ENCODE data around the gene KIAA0825.
A peak's percentile ranks its signal among the peaks of the same experiment; 100 is the strongest.

Gene KIAA0825

GRCh38 chr5:94425396-94425795 is 193.0 kb downstream of the KIAA0825 start:
- no peak for DNase-seq

- DNase-seq, result no peak
Observed at GRCh38 chr5:94423411-94423810, 195.0 kb downstream of the KIAA0825 start.

- no peak for DNase-seq
Observed at GRCh38 chr5:94422812-94423211, 195.6 kb downstream of the KIAA0825 start.

- no peak for DNase-seq
Observed at GRCh38 chr5:94420885-94421284, 197.5 kb downstream of the KIAA0825 start.

- no peak for DNase-seq
Observed at GRCh38 chr5:94415798-94416197, 202.6 kb downstream of the KIAA0825 start.

- DNase-seq, result no peak
Observed at GRCh38 chr5:94409440-94409839, 209.0 kb downstream of the KIAA0825 start.

- no peak for DNase-seq
Observed at GRCh38 chr5:94407023-94407422, 211.4 kb downstream of the KIAA0825 start.

GRCh38 chr5:94403483-94403882 is 214.9 kb downstream of the KIAA0825 start:
- DNase-seq, result no peak

GRCh38 chr5:94402096-94402495 is 216.3 kb downstream of the KIAA0825 start:
- DNase-seq, result no peak

- DNase-seq, result no peak
Observed at GRCh38 chr5:94397508-94397907, 220.9 kb downstream of the KIAA0825 start.

- no peak for DNase-seq
Observed at GRCh38 chr5:94396687-94397086, 221.7 kb downstream of the KIAA0825 start.

GRCh38 chr5:94395468-94395867 is 222.9 kb downstream of the KIAA0825 start:
- DNase-seq, result no peak

- DNase-seq, result no peak
Observed at GRCh38 chr5:94391996-94392395, 226.4 kb downstream of the KIAA0825 start.

GRCh38 chr5:94389515-94389899 is 228.9 kb downstream of the KIAA0825 start:
- DNase-seq, result no peak

GRCh38 chr5:94388773-94389514 is 229.5 kb downstream of the KIAA0825 start:
- DNase-seq, result no peak

GRCh38 chr5:94385767-94386166 is 232.6 kb downstream of the KIAA0825 start:
- no peak for DNase-seq

GRCh38 chr5:94378062-94378461 is 240.3 kb downstream of the KIAA0825 start:
- DNase-seq, result no peak

- no peak for DNase-seq
Observed at GRCh38 chr5:94376672-94377345, 241.6 kb downstream of the KIAA0825 start.

- DNase-seq, result peak; percentile 17
Observed at GRCh38 chr5:94375801-94376200, 242.6 kb downstream of the KIAA0825 start.

GRCh38 chr5:94374336-94374735 is 244.1 kb downstream of the KIAA0825 start:
- no peak for DNase-seq

- DNase-seq, result no peak
Observed at GRCh38 chr5:94367900-94368299, 250.5 kb downstream of the KIAA0825 start.

- DNase-seq, result no peak
Observed at GRCh38 chr5:94366811-94367210, 251.6 kb downstream of the KIAA0825 start.

- DNase-seq, result no peak
Observed at GRCh38 chr5:94362857-94363256, 255.5 kb downstream of the KIAA0825 start.
